ENCODE results near the gene NHLRC2.

Gene NHLRC2

DNA sequence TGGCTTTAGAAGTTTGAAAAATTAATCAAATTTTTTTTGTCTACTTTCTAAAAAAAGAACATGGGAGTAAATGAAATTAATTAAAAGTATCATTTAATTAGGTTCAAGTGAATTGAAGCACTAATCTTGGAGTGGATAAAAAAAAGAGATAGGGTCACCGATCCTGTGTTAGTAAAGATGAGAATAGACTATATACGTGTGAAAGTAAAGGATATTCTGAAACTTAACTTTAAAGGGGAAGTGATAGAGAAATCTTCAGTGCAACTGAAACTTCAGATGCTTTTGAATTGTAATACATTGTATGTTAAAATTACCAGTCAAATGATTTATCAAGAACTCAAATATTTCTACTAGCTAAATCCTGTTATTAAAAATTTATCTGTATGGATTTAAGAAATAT is 4.8 kb downstream of the NHLRC2 start:
- DNase-seq (ENCODE audit: low read depth), result no peak

DNA sequence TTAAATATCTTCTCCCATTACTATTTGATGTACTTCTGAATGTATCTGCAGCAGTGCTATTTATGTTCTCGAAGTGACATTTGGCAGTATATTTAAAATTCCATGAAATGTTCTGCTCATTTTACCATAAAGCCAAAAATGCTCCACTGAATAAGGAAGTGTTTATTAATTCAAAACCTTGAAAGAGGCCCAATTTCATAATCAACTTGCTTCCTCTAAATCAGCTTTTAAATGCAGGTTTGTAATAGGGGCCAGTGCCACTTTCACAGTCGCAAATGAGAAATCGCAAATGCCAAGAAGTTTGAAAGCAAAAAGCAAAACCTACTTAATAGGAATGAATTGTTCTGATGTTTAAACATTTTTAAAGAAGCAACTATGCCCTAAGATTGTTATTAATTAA is 11.4 kb downstream of the NHLRC2 start:
- no peak for DNase-seq (ENCODE audit: low read depth)

DNA sequence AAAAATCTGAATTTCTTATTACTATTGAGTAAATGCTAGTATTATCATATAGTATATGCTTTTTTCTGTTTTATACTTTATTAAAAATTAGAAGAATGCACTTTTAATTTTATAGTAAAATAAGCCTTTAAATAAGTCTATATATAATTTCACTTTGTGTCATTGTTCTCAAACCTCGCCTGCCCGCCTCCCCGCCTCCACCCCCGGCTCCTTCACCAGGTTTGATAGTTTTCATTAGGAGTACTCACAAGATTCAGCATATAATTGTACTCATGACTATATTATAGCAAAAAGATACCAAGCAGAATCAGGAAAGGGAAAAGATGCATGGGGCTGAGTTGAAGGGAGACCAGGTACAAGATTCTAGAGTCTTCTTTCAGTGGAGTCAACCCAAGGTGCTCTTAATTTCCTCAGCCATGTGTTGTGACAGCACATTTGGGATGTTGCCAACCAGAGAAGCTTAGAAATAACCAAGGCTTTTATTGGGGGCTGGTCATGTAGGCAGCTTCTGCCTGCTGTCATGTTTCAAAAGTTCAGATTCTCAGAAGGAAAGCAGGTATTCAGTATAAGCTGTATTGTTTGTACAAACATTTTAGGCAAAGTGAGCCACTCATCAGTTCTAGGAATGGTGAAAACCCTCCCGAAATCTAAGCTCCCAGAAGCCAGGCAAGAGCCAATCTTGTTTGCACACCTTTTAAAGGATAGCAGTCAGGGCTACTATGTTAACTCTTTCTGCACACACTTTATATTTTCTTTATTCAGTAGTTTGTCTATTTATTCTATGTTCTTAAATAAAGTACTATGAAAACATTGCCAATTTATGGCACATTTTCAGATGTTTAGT is 12.3 kb downstream of the NHLRC2 start:
- no peak for DNase-seq (ENCODE audit: low read depth)

DNA sequence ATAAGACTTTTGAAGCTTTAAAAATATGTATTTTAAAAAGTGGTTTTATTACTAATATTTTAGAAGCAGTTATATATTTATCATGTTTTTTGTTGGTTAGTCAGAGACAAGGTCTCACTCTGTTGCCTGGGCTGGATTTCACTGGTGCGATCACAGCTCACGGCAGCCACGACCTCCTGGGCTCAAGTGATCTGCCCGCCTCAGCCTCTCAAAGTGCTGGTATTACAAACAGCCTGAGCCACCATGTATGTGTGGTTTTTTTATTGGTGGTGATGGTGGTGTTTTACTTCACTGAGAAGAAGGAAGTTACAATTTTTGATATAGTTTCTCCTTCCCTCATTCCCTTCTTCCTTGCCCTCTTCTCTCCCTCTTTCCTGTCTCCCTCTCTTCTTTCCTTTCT is 13.4 kb downstream of the NHLRC2 start:
- no peak for DNase-seq (ENCODE audit: low read depth)

DNA sequence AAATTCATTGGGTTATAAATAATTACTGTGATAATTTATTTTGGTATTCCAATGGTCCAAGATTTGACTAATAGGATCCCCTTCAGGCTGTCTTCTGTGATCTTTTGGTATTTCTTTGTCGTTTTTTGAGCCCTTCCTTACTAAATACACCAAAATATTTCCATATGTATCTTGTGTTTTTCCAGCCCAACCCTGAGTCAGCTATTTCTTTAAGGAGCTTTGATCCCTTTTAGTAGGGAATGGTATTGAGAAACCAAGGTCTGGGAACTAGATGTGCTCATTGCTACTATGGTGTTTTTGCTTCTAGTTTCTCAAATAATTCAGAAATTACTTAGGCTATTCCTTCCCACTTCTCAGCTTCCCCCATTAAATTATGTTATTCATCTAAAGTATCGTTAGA is 15.3 kb downstream of the NHLRC2 start:
- no peak for DNase-seq (ENCODE audit: low read depth)

DNA sequence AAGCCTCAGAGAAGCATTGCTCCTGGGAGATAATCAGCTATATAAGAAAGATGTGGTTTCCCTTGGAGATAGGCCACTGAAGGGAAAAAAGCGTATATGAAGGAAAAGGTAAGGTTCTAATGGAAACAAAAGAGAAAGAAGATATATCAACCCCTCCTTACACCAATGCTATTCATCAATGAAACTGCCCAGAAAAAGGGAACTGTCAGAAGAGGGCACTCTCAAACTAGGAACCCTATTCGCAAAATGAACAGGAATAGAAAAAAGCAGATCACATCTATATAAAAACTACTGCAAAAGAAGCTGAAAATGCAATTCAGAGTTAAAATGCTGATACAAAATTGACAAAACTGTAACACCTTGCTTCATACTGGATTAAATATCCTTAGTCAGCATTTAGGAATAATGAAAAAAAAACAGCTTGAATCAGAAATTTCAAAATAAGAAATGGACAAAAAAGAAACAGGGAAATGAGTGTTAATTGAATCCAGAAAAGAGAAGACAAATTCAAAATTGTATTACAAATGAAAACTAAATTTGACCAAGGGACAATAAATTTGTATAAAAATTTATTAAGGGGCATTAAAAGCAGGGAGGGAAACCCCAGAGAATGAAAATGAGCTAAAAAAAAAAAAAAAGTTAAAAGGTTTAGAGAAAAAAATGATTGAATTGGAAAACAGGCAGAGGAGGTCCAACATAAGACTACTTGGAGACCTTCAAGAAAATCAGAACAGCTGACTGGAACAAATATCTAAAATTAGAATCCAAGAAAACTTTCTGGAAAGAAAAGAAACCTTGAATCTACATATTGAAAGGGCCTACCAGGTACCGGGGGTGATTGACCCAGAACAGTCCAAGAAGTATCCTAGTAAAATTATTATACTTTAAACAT is 17.9 kb downstream of the NHLRC2 start:
- DNase-seq (ENCODE audit: low read depth), result no peak

DNA sequence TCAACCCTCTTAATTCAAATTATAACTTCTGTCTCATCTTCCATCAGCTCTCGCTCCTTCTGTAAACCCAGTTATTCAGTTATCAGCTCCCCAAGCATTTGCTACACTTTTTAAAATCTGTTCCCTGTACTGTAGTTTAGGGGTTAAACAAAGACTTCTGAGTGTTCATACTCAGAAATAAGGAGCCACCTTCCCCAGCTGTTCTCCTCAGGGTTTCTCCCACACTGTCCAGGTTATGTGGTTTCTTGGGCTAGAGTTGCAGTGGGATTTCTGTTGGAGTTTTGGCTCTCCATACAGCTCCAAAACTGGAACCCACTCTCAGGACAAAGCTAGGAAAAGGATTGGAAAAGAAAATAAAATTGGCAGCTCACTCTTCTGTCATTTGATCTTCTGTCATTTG is 20.8 kb downstream of the NHLRC2 start:
- no peak for DNase-seq (ENCODE audit: low read depth)

DNA sequence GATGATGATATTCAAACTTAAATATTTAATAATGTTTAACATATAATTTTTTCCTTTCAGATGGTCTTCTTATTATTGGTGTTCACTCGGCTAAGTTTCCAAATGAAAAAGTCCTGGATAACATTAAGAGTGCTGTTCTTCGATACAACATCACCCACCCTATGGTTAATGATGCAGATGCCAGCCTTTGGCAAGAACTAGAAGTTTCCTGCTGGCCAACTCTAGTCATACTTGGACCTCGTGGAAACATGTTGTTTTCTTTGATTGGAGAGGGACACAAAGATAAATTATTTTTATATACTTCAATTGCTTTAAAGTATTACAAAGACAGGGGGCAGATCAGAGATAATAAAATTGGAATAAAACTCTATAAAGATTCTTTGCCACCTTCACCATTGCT is 22.0 kb downstream of the NHLRC2 start:
- no peak for DNase-seq (ENCODE audit: low read depth)

DNA sequence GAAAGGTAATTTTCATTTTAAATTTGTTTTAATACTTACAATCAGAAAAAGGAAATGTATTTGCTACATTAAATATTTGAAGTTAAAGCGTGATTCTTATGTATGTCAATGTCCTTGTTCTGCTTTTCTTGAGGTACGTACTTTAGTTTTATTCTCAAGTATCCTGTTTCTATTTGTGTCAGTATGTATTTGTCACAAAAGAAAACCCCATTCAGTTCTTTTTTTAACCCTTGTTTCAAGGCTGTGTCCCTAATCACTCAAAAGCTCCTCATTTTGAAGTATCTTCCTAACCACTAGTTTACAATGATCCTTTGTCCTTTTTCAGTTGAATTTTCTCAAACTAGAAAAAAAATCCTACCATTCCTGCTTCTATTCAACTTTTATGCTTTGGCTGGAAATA is 25.2 kb downstream of the NHLRC2 start:
- no peak for DNase-seq (ENCODE audit: low read depth)

DNA sequence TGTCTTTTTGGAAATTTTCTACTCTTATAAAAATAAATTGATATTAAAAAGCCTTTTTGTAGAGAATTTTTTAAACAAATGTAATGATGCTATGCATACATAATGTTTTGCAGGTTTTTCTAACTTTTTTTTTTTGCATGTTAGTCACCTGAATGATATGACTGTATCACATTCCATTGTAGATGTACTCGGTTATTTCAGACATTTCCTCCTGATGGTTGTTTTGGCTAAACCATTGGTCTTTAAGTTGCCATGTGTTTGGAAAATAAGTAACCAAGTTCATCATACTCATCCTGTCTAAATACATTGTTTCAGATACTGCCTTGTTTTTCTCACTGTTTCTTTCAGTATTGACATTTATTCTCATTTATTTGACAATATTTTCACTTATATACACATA is 25.8 kb downstream of the NHLRC2 start:
- no peak for DNase-seq (ENCODE audit: low read depth)

DNA sequence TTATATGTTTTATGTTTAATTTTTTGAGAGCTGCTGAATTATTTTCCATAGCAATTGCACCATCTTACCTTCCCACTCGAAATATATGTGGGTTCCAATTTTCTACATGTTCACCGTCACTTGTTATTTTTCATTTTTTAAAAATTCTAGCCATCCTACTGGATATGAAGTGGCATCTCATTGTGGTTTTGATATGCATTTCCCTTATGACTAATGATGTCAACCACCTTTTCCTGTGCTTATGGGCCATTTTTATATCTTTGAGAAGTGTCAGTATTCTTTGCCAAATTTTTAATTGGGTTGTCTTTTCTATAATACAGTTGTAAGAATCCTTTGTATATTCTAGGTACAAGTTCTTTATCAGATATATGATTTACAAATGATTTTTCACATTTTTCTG is 27.8 kb downstream of the NHLRC2 start:
- DNase-seq (ENCODE audit: low read depth), result no peak

DNA sequence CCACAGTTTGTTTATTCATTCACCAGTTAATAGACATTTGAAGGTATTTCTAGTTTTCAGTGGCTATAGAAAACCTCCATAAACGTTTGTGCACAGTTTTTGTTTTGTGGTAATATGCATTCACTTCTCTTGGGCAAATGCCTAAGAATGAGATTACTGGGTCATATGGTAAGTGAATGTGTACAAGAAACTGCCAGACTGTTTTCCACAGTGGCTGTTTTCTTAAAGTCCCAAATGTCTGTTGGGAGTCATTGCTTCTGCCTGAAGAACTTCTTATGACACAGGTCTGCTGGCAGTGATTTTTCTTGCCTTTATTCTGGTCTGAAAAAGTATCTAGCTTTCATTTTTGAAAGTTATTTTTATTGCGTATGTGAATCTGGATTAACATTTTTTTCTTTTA is 35.5 kb downstream of the NHLRC2 start:
- no peak for DNase-seq (ENCODE audit: low read depth)

DNA sequence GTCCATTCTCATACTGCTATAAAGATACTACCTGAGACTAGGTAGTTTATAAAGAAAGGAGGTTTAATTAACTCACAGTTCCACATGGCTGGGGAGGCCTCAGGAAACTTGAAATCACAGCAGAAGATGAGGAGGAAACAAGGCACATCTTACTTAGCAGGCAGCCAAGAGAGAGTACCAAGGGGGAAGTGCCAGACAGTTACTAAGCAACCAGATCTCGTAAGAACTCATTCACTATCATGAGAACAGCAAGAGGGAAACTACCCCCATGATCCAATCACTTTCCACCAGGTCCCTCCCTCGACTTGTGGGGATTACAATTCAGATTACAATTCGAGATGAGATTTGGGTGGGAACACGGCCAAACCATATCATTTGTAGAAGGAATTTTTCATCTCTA is 36.3 kb downstream of the NHLRC2 start:
- DNase-seq (ENCODE audit: low read depth), result no peak

DNA sequence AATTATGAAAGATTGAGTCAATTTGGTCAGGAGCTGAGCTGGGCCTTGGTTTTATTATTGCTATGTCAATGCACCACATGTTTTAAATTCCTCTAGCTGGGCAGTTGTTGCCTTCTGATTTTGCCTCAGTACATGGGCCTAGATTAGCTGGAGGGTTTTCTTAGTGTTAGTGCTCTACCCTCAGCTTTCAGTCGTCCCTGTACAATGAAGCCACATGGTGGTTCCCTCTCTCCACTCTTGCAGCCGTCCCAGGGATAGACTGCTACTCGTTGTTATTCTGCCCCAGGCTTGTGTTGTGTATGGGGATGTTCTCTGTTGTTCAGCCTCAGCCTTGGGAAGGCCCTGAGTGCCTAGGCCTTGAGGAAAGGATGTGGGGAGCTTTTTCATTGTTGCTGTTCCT is 37.0 kb downstream of the NHLRC2 start:
- DNase-seq (ENCODE audit: low read depth), result no peak

DNA sequence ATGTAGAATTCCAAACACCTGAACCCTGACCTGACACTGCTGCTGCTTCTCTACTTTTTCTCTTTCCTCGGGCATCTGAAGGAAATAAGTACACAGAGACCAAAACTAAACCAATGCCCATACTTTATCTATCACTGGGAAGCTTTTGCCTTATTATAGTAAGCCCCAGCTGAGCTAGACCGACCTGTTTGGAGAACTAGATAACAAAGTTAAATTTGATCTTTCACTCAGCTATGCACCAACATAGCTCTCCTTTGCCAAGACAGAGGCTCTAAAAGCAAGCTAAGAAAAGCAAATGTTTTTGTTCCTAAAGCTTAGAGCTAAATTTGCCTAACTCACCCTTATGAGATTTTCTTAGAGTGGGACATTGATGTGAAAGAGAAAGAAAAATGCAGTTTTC is 39.1 kb downstream of the NHLRC2 start:
- DNase-seq (ENCODE audit: low read depth), result no peak

DNA sequence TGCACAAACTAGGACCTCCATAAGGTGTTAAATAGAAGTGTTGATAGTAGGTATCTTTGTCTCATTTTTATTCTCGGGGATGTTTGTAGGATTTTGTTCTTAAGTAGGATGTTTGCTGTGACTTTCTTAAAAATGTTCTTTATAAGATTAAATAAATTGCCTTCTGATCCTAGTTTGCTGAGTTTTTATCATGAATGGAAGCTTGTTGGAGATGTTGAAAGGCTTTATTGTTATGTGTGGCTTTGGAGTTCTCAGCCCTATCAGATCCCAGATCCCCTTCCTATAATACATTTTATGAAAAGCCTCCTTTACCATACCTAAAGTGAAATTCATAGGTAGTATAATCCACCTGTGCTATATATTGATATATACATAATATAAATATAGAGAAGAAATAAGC is 40.1 kb downstream of the NHLRC2 start:
- no peak for DNase-seq (ENCODE audit: low read depth)

DNA sequence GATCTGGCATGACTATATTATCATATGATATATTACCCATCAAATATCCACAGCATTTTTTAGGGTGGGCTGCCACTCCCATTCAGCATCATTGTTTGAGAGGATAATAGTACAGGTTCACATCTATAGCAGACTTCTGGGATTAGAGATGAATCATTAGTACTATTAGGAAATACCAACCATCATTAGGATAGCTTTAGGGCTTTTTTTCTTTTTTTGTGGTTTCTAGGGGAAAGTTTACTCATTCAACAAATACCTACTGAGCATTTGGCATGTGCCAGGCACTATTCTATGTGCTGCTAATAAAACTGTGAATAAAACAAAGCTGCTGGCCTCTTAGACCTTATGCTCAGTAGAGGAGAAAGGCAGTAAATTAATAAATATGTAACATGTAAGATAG is 40.6 kb downstream of the NHLRC2 start:
- DNase-seq (ENCODE audit: low read depth), result no peak

DNA sequence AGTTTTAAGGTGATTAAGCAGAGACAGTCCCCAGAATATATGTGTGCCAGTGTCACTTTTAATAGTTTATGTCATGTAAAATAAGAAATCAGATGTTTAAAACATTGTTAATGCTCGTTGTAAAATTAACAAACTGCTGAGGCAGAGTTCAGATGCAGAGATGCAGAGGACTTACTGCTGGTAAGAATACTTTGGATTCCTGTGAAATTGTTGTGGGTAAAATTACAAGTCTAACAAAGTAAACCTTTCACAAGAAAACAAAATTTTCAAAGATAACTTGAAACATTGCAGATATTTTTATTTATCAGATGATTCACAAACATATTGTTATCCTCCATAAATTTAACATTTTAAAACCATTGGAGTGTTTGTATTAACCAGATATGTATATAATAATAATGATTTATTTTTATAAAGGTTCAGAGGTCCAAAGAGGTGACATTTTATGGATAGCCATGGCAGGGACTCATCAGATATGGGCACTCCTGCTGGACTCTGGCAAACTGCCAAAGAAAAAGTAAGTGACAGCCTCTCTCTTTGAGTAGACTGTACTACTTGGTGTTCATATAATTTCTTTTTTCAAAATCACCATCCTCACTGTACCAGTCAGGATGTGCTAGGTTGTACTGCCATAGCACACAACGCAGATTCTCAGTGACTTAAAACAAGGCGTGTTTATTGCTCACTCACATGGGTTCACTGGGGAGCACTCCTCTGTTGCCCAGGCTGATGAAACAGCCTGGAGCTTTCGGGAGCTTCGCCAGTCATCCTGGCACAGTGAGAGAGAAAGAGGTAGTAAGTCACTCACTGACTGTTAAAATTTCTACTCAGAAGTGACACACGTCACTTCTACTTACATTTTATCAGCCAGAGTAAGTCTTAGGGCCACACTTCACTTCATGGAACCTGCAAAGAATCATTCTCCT is 43.5 kb downstream of the NHLRC2 start:
- DNase-seq (ENCODE audit: low read depth), result no peak

DNA sequence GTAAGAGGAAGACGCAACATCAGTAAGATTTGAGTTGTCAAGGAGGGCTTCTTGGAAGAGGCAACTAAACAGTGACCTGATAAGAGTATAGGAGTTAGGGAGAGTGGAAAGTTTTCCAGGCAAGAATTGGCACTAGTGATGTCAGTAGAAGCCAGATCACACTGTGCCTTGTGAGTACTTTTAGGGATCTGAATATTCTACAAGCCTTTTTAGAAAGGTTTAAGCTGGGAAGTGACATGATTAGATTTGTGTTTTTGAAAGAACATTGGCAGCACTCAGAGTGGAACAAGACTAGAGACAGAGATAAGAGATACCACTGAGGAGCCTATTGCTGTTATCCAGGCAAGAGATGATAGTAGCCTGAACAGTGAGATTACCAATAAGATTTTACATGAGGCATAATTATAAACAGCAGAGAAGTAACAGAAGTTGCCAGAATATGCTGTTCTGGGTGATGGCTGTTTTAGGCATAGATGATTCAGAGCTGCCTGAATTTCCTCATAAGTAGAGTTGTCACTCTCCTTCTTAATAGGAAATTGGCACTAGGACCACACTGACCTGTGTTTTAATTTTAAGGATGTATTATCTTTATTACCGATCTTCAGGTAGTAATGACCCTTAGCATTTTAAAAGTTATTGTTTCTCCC is 45.6 kb downstream of the NHLRC2 start:
- no peak for DNase-seq (ENCODE audit: low read depth)

DNA sequence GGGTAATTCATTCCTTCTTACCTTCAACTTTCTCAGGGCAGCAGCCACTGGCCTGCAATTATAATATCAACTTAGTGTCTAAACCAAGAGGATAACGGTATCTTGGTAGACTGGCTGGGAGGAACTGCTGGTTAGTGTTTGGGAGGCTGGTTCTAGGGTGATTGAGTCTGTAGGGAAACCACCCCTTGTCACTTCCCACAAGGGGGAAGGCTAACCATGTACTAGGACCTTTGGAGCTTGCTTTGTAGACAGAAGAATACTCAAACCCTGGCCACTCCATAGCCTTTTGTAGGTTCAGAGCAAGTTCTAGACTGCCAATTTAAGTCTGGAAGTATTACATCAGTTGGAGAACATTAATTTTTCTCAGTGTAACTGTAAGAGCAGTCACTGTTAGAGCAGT is 51.3 kb downstream of the NHLRC2 start:
- DNase-seq (ENCODE audit: low read depth), result no peak

DNA sequence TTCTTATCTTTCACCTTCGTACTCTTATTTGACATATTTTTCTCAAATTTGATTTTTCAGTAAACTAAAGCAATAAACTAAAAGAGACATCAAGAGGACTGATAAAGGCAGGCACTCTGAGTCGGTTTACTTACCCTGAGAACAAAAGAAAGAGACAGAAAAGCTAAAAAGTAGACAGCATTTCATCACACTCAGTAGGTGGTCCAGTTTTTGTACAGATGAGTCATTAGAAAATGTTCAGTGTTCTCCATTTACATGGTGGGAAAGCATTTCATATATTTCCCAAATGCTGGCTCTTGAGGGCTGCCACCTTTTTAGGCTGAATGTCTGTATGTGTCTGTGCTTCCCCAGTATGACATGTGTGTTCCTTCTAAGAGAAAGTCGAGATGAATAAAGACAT is 52.7 kb downstream of the NHLRC2 start:
- no peak for DNase-seq (ENCODE audit: low read depth)

DNA sequence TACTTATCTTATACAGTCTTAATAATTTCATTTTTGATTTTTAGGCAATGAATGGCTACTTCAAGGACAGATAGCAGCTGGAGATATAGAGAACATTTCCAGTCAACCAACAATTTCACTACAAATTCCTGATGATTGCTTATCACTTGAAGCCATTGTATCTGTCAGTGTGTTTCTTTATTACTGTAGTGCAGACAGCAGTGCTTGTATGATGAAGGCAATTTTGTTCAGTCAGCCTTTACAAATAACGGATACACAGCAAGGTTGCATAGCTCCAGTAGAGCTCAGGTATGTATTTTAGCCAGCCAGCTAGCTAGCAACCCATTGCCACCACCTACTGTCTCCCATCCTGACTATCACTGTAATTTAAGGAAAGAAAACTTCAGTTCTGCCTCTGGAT is 53.8 kb downstream of the NHLRC2 start:
- no peak for DNase-seq (ENCODE audit: low read depth)

Measured in activated T-helper 1 cell treated with Interleukin-2 at 50 U/mL for 16 hours (primary cell).